A549 treated with DMSO at 1 μM for 4 hours (cell line): ENCODE measurements around the gene AK6. TPM values are rescaled to one million over a fixed set of nuclear protein-coding genes. Genes with fewer than 3 reads are reported as not detected.

ENCODE experiments used
- total RNA-seq: library from RNA; stranded (reverse); fragments of 200-300 nt; extraction: Qiagen RNA extraction; gene quantifications from 5 replicates; pipeline ENCODE4 v1.2.3, GENCODE V29; 2022; ENCODE audit warnings: low read depth

The AK6 gene
- 33.7 to 60.6 TPM (median 53.2 TPM) in 5 replicates for total RNA-seq

DNA sequence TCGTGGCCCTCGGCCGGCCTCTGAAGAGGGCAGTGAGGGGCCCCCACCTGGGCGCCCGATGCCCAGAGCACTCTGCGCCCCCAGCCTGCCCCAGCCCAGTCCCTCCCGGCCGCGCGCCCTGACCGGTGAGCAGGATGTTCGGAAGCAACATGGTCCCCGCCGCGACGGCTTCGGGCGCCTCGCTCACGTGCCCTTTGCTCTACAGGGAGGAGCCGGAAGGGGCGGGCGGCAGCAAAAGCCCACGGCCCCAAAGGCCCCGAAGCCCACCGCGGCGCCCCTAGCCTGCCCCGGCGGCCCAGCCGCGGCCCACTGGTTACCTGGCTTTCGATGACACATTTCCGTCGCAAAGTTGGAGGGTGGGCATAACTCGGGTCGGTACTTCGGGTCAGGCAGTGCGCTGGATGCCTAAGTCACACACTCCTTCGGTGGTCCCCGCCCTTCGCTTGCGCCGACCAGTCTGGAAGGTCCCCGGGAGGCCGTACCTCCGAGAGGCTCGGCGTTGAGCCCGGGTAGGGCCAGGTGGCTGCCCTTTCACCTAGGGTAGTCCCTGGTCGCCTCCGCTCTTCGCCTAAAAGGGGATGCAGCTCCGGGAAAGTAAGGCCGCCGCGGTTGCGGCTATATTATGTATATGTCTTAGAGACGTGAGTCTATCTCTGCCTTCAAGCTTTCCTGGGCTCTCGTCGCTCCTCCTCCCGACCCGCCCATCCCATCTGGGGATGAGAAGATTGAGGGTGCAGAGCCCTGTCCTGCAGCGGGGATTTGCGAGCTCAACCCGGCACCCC lies at the start of gene AK6, which contains the start of the genes RAD17 and TAF9:
Gene AK6 (minus strand): TSS at position 181 of the 782 bp plus-strand sequence. CDS start 30 bp downstream, at position 151.
Gene RAD17 (plus strand): TSS at position 479 of the 782 bp plus-strand sequence. CDS start 2,391 bp downstream, outside the sequence.
Gene TAF9 (minus strand): TSS at position 181 of the 782 bp plus-strand sequence. CDS start 3,783 bp downstream, outside the sequence.

DNA sequence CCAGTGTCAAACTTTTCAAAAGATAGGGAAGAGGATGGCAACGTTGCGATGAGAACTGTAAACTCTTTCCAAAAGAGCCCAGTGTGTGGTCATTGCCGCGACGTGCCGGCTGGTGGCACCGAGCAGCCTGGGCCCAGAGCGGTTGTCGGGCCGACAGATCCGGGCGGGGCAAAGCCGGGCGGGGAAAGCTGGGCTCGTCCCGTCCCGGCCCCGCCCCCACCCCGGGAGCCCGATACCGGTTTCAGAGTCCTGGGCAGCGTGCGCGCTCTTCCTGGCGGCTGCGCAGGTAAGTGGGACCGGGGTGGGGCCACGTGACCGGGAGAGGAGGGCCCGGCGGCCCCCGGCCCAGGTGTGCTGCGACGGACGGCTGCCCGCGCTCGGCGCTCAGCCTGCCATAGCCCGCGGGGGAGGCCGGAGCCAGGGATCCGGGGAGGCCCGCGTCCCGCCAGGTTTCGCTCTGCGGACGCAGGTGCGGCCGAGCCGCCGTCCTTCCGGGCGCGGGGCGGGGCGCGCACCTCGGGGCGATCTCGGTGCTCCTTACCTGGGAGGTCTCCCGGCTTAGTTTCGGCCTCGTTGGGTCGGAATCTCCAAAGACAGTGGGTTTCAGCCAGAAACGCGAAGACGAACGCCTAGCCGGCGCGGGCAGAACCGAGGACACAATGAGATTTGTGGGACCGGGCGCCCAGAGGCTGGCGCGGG lies 45.7 kb upstream of the AK6 start, which contains the start of gene MARVELD2:
Gene MARVELD2 (plus strand): TSS at position 232 of the 699 bp plus-strand sequence. CDS start 4,270 bp downstream, outside the sequence.

Other genes with a start within 250 kb of the AK6 start
- 272 to 291 TPM (median 279 TPM) in 5 replicates for gene CCNB1, start 202.4 kb downstream of the AK6 start, total RNA-seq
- gene CENPH, start 179.9 kb downstream of the AK6 start, total RNA-seq = 23.1 to 31.0 TPM (median 29.2 TPM) in 5 replicates
- 59.0 to 67.7 TPM (median 63.7 TPM) in 5 replicates for gene CDK7, start 134.6 kb downstream of the AK6 start, total RNA-seq
- gene CCDC125, start 36.7 kb downstream of the AK6 start, total RNA-seq = 2.3 to 4.2 TPM (median 4.1 TPM) in 5 replicates
- gene TAF9, start within 50 bp of the AK6 start, total RNA-seq = 123 to 139 TPM (median 134 TPM) in 5 replicates
- 13.0 to 16.8 TPM (median 15.8 TPM) in 5 replicates for gene RAD17, start 298 bp upstream of the AK6 start, total RNA-seq
- 2.6 to 3.5 TPM (median 2.8 TPM) in 5 replicates for gene MARVELD2, start 45.6 kb upstream of the AK6 start, total RNA-seq
- 11.7 to 16.0 TPM (median 12.9 TPM) in 5 replicates for gene OCLN, start 123.3 kb upstream of the AK6 start, total RNA-seq
- gene GTF2H2C, start 190.7 kb upstream of the AK6 start, total RNA-seq = 34.5 to 40.3 TPM (median 37.6 TPM) in 5 replicates